Middle frontal gyrus (tissue), 1 donor: ENCODE results near the gene TJP2.
A peak's percentile ranks its signal among the peaks of the same experiment; 100 is the strongest.

ENCODE experiments used
- DNase-seq: peaks from one replicate; pipeline ENCODE4 v3.0.0-alpha.2; 2015; ENCODE audit warnings: low spot score; ENCODE audit errors: extremely low spot score

The TJP2 gene

DNA sequence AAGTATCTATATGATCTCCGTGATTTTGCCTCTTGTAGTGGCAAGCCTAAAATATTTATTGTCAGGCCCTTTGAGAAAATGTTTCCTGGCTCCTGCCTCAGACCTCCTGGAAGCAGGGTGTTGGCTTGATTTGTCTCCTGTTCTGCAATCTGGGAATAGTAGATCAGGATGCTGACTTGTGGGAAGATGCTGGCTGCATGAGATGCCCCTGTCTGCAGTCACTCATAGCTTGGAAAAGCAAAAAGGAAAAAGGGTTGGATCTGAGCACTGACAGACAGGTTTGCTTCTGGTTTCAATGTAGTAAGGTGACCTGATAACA lies 16.7 kb downstream of the TJP2 start:
- DNase-seq: no peak

DNA sequence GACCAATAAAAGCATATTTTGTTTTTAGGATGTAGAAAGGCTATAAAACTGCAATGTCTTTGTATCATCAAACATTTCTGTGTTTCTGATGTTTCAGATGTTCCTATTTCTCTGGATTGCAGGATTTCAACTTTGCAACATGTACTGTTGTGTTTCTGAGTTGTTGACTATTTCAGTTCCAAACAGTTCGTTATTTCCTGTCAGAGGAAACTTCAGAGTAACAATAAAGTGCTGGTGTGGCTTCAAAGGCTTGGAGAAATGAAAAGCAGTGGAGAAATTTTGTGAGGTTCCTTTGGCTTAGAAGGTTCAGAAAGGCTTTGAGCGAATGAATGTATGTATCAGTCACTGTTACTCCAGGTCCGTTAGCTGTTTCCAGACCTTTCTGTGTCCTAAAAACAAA lies 17.2 kb downstream of the TJP2 start:
- no peak for DNase-seq

DNA sequence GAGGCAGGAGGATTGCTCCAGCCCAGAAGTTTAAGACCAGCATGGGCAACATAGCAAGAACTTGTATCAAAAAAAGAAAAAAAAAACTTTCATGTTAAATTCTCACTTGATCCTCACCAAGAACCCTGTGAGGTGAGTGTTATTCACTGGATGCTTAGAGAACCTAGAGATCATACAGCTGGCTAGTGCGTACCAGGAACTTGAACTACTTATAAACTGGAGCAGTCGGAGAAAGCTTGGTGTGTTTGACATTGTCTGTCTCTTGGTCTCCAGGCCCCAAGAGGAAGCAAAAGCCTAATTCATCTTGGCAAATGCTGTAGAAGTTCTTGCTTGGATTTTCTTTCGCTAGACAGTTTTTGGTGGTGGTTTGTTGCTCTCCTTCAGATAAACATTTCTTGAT lies 18.1 kb downstream of the TJP2 start:
- no peak for DNase-seq

DNA sequence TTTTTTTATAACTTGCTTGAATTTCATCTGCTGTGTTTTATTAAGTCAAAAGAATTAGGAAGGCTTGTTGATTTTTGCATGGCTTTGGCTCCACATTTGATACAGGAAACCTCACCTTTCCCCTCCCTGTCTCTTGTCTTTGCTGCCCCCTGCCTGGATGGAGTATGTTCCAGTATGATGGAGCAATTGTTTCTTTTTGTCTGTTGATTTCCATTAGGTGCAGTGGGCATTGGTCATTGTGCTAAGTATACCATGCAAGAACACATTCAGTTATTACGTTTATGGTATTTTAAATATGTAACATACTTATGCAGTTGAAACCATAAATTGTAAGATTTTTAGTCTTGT lies 19.6 kb downstream of the TJP2 start:
- no peak for DNase-seq

DNA sequence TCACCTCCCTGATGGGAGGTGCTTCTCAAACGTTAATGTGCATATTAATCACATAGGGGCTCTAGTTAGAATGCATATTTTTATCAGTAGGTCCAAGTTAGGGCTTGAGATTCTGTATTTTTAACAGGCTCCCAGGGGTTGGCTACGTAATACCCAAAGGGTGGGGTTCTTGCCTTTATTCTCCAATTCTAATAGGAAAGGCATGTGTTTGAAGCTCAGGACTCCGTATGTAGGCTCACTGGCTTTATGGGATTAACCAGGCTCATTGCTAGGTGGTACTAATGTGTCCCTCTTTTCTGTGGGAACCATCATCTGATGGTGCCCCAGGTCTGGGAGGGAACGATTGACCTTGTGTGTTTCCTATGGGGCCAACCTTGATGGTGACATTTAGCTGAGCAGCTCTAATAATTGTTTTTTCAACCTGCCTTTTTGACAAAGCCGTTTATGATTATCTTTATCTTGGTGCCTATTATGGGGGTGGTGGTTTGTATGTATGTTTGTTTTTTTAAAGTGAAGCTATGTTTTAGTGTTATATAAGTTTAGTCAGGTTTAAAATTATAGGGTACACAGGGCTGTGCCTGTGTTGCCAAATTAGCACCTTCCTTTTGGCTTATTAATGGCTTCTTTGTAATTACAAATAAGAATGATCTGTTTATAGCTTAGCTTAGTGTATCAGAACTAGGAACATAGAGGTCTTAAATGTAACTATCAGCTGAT lies 20.8 kb downstream of the TJP2 start:
- DNase-seq: no peak

DNA sequence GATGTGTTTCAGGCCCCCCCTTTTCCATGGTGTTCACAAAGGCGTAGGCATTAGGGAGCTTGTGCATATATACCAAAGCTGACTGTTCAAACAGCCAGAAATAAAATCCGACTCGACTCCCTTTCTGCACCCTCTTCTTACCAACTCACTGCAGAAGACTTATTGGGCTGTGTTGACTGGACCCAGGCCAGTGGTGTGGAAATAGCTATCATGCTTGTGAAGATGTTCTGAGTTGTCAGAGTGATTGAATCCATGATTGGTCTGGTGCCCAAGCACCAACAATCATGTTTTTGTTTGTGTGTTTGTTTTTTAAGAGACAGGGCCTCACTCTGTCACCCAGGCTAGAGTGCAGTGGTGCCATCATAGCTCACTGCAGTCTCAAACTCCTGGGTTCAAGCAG lies 21.6 kb downstream of the TJP2 start:
- DNase-seq: no peak

DNA sequence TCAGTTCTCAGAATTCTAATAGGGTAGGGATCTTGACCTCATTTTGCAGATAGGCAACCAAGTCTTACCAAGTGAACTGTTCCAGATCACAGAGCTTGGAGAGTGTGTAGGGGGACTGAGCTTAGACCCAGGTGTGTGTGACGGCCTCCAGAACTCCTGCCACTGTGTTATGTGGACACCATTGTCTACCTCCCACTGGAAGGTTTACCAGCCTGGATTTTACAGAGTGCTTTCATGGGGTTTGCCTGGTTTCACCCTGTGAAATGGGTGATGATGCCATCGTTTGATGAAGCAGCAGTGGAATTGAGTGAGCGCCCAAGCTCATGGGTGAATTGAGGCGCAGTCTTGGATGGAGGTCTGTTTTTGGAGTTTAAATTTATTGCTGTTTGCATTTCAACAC lies 23.6 kb downstream of the TJP2 start:
- no peak for DNase-seq

DNA sequence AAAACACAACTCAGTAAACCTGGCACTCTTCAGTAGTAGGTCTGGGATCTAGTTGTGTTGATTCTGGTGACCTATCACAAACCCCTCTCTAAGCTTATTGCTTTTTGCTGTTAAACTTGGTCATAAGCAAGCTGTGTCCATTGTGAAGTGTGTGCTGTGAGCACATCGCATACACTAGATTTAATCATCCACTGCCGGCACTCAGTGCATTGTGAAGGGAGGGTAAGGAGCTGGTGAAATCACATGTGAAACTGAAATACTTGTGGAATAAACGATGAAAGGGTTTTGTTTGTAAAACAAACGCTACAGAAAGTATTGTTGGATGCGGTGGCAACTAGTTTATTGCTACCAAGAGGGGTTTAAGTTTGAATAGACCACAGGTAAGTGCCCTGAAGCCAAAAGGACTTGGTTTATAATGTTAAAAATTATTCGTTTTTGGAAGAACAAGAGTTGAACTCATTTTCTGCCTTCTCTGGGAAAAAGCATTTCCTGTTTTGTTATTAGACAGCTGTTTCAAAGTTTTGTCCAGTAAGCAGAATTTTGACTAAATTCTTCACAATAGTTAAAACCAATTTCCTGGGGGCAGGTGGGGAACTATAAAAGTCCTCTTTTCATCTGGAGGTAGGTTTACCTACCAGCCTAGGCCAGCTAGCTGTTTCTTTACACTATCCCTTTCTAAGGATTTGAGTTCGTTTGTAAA lies 24.6 kb downstream of the TJP2 start:
- DNase-seq: no peak

DNA sequence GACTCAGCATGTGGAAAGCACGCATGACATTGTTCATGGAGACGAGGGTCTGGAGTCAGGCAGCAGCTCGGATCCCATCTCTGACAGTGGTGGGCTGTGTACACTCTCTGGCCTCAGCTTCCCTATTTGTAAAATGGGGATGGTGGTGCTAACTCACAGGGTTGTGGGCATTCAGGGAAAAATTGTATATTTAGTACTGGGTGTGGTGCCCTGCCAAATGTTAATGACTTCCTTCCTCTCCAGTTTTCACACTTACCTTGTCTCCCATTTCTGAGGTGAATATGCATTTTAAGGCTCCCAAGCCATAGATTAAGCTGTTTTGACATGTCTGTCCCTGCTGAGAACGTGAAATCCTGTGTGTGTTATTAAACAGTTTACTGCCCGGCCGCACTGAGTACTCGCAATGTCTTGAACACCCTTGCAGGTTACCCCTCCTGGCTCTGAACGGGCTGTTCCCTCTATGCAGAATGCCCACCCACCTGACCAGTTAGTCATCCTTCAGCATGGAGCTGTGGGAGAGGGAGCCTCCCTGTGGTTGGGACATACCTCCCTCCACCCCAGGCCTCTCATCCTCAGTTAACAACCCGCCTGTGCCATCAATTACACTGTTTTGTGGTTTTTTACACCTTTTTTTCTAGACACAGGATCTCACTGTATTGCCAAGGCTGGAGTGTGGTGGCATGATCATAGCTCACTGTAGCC lies 25.8 kb downstream of the TJP2 start:
- no peak for DNase-seq

DNA sequence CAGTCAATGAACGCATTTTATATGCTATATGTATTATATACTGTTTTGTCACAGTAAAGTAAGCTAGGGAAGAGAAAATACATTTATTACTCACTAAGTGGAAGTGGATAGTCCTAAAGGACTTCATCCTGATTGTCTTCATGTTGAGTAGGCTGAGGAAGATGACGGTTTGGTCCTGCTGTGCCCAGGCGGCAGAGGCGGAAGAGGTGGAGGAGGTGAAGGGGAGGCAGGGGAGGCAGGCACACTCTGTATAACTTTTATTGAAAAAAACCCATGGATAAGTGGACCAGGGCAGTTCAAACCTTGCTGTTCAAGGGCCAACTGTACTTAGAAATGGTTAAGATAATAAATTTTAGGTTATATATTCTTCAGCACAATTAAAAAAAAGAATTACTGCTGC lies 28.5 kb downstream of the TJP2 start:
- no peak for DNase-seq

DNA sequence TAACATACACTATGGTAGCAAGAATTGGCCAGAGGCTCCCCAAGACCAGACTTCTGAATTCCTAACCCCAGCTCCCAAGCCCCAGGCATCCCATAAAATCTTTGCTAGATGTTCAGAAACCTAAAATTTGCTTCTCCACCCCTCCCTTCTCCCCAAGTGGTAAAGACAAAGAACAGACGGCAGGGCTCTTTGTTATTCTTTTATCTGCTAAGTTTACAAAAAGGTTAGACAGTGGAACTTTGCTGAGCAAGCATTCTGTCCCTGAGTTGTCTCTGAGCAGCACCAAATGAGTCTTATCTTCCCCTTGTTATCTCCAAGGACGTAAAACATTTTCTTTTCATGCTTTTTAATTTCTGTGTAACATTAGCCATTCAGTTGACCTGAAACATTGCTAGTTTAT lies 30.2 kb downstream of the TJP2 start:
- no peak for DNase-seq

DNA sequence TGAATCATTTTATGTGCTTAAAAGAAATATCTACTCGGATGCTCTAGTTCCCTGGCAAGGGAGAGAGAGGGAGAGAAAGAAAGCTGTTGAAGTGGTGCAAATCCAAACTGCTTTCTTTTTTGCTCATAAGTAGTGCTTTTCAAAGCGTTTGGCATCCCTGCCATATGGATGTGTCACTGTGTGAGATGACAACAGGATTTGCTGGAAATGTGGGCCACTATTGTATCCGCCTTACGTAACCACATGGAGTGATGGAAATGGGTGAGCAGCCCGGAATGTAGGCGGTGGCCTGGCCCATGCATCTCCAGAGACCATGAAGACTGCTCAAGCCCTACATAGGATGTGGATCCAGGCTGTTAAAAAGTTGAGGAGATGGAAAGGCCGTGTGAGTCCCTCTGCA lies 30.8 kb downstream of the TJP2 start:
- DNase-seq: peak; percentile 75

DNA sequence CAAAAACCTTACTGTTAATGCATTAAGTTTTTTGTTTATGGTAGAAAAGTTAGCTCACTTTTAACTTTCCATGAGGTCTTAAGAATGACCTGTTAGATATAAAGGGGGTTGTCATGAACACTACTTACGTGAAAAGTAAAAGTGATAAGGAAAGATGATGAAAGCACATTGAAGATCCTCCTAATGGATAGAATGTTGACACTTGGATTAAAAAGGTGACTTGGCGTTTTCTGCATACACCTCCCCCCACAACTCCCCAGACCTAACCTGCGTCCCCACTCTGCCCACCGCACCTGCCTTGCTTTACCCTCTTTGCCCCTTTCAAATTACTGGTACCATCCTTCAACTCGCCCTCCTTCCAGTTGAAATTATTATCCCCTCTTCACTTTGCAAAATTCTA lies 32.0 kb downstream of the TJP2 start:
- no peak for DNase-seq

DNA sequence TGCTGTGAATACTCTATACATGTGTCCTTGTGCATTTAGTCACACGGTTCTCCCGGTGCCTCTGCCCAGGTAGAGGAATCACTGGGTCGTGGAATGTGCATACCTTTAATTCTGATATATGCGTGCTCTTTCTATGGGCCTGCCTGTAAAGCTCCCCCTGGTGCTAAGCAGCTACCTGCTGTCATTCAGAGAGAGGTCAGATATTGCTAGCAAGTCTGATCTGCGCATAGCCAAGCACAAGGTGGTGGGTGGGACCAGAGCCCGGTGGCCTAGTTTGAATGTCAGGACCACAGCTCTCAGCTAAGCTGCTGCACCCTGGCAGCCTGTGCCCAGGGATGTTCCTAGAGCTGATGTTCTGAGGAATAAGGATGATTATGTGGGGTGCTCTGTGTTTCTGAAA lies 33.4 kb downstream of the TJP2 start:
- DNase-seq: no peak

DNA sequence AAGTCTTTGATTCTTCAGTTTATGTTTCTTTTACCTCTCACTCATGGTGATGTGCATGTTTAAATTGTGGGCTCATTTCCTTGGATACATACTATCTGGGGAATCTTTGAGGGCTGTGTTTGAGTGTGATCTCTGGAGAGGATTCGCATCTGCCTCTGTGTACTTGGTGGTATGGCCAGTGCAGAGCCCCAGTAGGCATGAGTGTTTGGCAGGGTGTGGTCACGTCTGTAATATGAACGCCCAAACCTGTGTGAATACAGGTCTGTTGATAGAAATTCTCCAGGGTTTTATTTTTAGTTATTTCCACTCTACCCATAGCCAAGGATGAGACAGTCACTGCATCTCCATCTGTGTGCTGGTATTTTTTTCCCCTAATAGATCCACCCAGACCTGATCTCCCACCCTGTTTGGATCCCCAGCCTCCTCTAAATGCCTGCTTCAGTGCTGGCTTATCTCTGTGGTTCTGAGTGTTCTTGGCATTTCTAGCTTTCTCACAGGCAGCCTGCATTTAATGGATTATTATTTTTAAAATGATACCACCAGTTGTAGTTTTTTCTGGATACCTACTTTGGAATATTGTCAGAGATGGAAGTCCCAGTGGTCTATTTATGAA lies 37.5 kb downstream of the TJP2 start:
- no peak for DNase-seq

DNA sequence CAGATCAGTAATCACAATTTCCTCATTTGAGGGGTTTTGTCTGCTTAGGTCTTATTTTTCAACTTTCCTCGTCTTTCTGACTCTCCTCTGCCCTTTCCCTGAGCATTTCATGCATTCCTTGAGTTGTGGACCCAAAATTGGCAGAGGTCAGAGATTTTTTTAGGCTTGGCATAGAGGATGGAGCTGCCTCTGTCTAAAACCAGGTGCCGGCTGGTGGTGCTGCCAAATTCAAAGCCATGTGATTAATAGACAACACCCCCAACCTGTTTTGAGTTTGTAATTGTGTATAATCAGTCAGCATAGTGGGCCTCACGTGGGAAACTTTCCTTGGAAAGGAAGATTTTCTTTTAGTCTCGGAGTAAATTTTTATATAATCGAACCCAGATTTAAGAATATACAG lies 39.6 kb downstream of the TJP2 start:
- no peak for DNase-seq

DNA sequence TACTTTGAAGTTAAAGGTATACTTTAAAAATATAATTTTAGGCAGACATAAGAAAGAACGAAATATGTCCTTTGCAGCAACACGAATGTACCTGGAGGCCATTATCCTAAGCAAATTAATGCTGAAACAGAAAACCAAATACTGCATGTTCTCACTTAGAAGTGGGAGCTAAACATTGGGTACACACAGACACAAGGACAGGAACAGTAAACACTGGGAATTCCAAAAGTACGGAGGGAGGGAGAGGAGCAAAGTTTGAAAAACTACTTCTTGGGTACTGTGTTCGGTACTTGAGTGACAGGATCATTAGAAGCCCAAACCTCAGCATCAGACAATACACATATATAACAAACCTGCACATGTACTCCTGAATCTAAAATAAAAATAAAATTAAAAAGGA lies 40.9 kb downstream of the TJP2 start:
- DNase-seq: no peak

DNA sequence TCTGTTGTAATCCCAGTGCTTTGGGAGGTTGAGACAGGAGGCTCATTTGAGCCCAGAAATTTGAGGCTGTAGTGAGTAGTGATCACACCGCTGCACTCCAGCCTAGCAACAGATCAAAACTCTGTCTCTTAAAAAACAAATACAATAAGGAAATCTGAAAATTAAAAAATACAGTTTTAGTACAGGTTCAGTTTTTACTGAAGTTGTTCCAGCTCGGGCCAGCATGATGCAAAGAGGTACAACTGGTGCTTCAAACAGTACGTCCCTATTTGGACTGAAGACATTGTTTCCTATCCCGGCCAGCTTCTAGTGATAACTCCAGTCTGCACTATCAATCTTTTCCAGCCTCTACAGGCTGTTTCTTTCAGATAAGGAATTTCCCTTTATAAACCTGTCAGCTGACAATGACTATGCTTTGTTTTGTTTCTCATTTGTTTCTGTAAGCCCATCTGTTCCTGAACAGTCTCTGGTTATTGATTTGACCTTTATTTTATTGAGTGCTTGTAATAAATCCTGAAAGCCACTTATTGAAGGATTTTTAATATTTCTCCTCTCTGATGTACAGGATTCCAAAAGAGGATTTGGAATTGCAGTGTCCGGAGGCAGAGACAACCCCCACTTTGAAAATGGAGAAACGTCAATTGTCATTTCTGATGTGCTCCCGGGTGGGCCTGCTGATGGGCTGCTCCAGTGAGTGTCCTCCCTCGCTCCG lies 41.9 kb downstream of the TJP2 start:
- no peak for DNase-seq

DNA sequence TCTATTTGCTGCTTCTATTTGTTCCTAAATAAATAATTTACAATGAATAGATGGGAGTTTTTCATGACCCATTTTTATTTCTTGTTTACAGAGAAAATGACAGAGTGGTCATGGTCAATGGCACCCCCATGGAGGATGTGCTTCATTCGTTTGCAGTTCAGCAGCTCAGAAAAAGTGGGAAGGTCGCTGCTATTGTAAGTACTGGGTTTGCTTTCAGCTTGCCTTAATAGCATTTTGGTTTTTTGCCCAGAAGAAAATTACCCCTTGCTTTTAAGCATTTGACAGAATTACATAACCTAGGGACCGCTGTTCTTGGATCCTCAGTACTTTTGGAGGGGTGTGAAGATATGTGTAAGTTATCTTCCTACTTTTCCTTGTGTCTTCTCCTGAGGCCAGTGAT lies 44.1 kb downstream of the TJP2 start:
- no peak for DNase-seq

DNA sequence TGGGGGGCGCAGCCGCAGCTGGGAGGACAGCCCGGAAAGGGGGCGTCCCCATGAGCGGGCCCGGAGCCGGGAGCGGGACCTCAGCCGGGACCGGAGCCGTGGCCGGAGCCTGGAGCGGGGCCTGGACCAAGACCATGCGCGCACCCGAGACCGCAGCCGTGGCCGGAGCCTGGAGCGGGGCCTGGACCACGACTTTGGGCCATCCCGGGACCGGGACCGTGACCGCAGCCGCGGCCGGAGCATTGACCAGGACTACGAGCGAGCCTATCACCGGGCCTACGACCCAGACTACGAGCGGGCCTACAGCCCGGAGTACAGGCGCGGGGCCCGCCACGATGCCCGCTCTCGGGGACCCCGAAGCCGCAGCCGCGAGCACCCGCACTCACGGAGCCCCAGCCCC lies 47.0 kb downstream of the TJP2 start:
- no peak for DNase-seq

DNA sequence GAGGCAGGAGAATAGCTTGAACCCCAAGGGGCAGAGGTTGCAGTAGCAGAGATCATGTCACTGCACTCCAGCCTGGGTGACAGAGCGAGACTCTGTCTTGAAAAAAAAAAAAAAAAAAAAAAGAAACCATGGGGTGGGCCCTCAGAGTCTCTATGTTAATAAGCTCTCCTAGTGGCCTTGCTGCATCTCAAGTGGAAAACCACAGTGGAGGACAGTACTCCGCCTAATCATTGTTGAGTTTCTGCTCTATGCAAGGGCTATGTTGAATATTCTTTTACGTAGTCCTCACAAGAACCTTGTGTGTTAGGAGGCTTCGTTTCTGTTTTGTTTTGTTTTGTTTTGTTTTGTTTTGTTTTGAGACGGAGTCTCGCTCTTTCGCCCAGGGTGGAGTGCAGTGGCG lies 48.9 kb downstream of the TJP2 start:
- DNase-seq: no peak

DNA sequence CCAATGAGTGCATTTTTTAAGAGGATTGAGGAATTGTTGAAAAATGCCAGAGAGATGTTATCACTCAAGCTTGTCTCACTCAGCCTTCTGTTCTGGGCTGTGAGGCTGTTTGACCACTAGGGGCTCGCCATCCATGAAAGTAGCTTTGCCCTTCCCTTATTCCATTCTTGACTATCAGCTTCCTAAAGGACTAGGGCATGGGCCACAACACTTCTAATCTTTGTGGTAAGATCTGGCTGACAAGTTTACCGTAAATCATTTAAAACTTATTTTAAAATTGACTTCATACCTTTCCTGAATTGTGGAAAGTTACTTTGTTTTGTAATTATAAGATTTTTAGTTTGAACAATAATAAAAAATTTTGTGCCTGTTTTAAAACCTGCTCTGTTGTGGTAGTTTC lies 49.5 kb downstream of the TJP2 start:
- no peak for DNase-seq
